K562 (cell line): ENCODE results near the gene ACO2. TPM values are rescaled to one million over a fixed set of nuclear protein-coding genes. Genes with fewer than 3 reads are reported as not detected.

Source experiments
- HNRNPUL1 ChIP-seq: fragments of 200-400 bp; formaldehyde crosslinking; IDR thresholded peaks from 2 replicates; pipeline ENCODE4 v1.6.1; 2017; ENCODE audit warnings: low read length
- ILF3 ChIP-seq: fragments of 450-650 bp; IDR thresholded peaks from 2 replicates; pipeline ENCODE4 v1.6.1; 2018; ENCODE audit warnings: antibody characterized with exemption, mild to moderate bottlenecking, moderate library complexity, borderline replicate concordance
- MEIS2 ChIP-seq: fragments of 450-650 bp; IDR thresholded peaks from 2 replicates; pipeline ENCODE4 v1.6.1; 2014; ENCODE audit warnings: mild to moderate bottlenecking; ENCODE audit not compliant: partially characterized antibody
- NCOA1 ChIP-seq: fragments of 450-650 bp; IDR thresholded peaks from 2 replicates; pipeline ENCODE4 v1.6.1; 2016; ENCODE audit warnings: low read depth
- POLR2AphosphoS2 ChIP-seq: IDR thresholded peaks from 2 replicates; pipeline ENCODE4 v1.6.1; 2012; ENCODE audit warnings: low read length, improper control_type of control experiment
- PRMT5 ChIP-seq: sonication (generic); formaldehyde crosslinking; IDR thresholded peaks from 2 replicates; pipeline ENCODE4 v1.5.0; 2020; ENCODE audit warnings: missing genetic modification reagents
- RAD21 ChIP-seq, 2 experiments: fragments of 250-450 bp in 1 of 2; fragments of 450-650 bp in 1 of 2; sonication (Bioruptor Pico) in 1 of 2; formaldehyde crosslinking in 1 of 2; IDR thresholded peaks in 1 of 2; conservative IDR thresholded peaks in 1 of 2; 2 replicates each; pipeline versions ENCODE4 v1.4.0 to v1.8.0; 2020 to 2022; ENCODE audit warnings: mild to moderate bottlenecking in 2 of 2, moderate library complexity in 1 of 2
- STAG1 ChIP-seq: sonication (generic); formaldehyde crosslinking; IDR thresholded peaks from 2 replicates; pipeline ENCODE4 v1.5.0; 2020; ENCODE audit warnings: missing genetic modification reagents, borderline replicate concordance
- ZBTB11 ChIP-seq, 3 experiments: fragments of 200-800 bp in 1 of 3; fragments of 250-450 bp in 1 of 3; fragments of 450-650 bp in 1 of 3; sonication (Bioruptor Pico) in 1 of 3; sonication (Bioruptor generic) in 1 of 3; formaldehyde crosslinking in 1 of 3; IDR thresholded peaks; 2 replicates each; pipeline versions ENCODE4 v1.6.1 to v1.8.0; 2016 to 2022; ENCODE audit warnings: mild to moderate bottlenecking in 2 of 3, missing genetic modification characterization in 2 of 3, missing compliant biosample characterization in 1 of 3, moderate library complexity in 1 of 3
- ZBTB33 ChIP-seq: sonication (generic); formaldehyde crosslinking; IDR thresholded peaks from 2 replicates; pipeline ENCODE4 v1.8.1; 2023; ENCODE audit warnings: mild to moderate bottlenecking, missing genetic modification reagents
- ZBTB7A ChIP-seq: IDR thresholded peaks from 2 replicates; pipeline ENCODE4 v1.6.1; 2011; ENCODE audit warnings: low read depth, mild to moderate bottlenecking, low read length, moderate library complexity, borderline replicate concordance; ENCODE audit not compliant: control insufficient read depth
- ZNF3 ChIP-seq: fragments of 250-450 bp; sonication (Bioruptor Pico); IDR thresholded peaks from 2 replicates; pipeline ENCODE4 v1.5.0; 2021; ENCODE audit warnings: mild to moderate bottlenecking, moderate library complexity
- ZNF512 ChIP-seq: IDR thresholded peaks from 2 replicates; pipeline ENCODE4 v1.6.1; 2016; ENCODE audit warnings: missing genetic modification characterization, missing compliant biosample characterization
- ZNF717 ChIP-seq: fragments of 250-450 bp; sonication (Bioruptor Pico); IDR thresholded peaks from 2 replicates; pipeline ENCODE4 v1.5.0; 2021
- polyA plus RNA-seq, 8 experiments: library from polyadenylated mRNA; depleted of rRNA in 4 of 8; stranded (reverse) in 5 of 8; unstranded in 3 of 8; fragments of >200 nt; fragmentation: Nextera tagmentation in 2 of 8; fragmentation: Illumina TruSeq in 1 of 8; extraction: Ambion mirVana in 2 of 8; extraction: Trizol in 1 of 8; gene quantifications; 2 replicates each; pipeline versions ENCODE4 v1.2.1 to v1.2.3, GENCODE V29; 2011 to 2014; ENCODE audit warnings: inconsistent platforms in 1 of 8, missing spikeins in 1 of 8
- total RNA-seq, 7 experiments: library from RNA; depleted of rRNA in 6 of 7; stranded (reverse); fragments of >200 nt in 6 of 7; fragmentation: Illumina TruSeq in 2 of 7; extraction: Trizol in 2 of 7; gene quantifications; 2 replicates each; pipeline versions ENCODE4 v1.2.1 to v1.2.3, GENCODE V29; 2011 to 2021; ENCODE audit warnings: low replicate concordance in 1 of 7
- TF ChIP-seq, protein P1 (sequence below), 3 experiments: IDR thresholded peaks in 2 of 3; conservative IDR thresholded peaks in 1 of 3; 2 replicates each; pipeline ENCODE4 v1.5.1; 2011 to 2012; ENCODE audit warnings: low read length in 3 of 3, mild to moderate bottlenecking in 3 of 3, control low read depth in 2 of 3, improper control_type of control experiment in 1 of 3, inconsistent platforms in 1 of 3, low read depth in 1 of 3, mixed read lengths in 1 of 3, moderate library complexity in 1 of 3; ENCODE audit not compliant: insufficient read depth in 2 of 3

The ACO2 gene
- total and polyA plus RNA-seq, 9 of the 15 experiments (the other 6 are each of a cell fraction or from before 2014, with no cell fraction given), result 16.2 to 119 (median 43.2) TPM

- TF ChIP-seq, protein P1, sequence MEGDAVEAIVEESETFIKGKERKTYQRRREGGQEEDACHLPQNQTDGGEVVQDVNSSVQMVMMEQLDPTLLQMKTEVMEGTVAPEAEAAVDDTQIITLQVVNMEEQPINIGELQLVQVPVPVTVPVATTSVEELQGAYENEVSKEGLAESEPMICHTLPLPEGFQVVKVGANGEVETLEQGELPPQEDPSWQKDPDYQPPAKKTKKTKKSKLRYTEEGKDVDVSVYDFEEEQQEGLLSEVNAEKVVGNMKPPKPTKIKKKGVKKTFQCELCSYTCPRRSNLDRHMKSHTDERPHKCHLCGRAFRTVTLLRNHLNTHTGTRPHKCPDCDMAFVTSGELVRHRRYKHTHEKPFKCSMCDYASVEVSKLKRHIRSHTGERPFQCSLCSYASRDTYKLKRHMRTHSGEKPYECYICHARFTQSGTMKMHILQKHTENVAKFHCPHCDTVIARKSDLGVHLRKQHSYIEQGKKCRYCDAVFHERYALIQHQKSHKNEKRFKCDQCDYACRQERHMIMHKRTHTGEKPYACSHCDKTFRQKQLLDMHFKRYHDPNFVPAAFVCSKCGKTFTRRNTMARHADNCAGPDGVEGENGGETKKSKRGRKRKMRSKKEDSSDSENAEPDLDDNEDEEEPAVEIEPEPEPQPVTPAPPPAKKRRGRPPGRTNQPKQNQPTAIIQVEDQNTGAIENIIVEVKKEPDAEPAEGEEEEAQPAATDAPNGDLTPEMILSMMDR (IDR thresholded peaks at IDR 0.05 in 2 of 3, conservative IDR thresholded peaks at IDR 0.05 in 1 of 3; ENCODE audit: insufficient read depth in 2 of 3, low read depth in 1 of 3, low read length in 3 of 3), result peak; percentile 81 to 92 (median 85)
- TF ChIP-seq PRMT5 (CRISPR knock-in tag) (no peak), STAG1 (peak; percentile 40; the same call in 1 of the 2 replicates), ZNF3 (CRISPR knock-in tag) (no peak), MEIS2 (no peak), HNRNPUL1 (no peak), NCOA1 (no peak), RAD21 (CRISPR knock-in tag; conservative IDR thresholded peaks at IDR 0.05 in 1 of 2, IDR thresholded peaks at IDR 0.05 in 1 of 2) (peak; percentile 61 to 70), ZBTB33 (CRISPR knock-in tag) (no peak), ZBTB7A (no peak), ZNF717 (CRISPR knock-in tag) (no peak), POLR2AphosphoS2 (peak; percentile 75; the same call in 1 of the 2 replicates), ILF3 (no peak), ZBTB11 (CRISPR knock-in tag; IDR thresholded peaks at IDR 0.05) (no peak), ZNF512 (tag) (no peak)
Observed at GRCh38 chr22:41526830-41527799, 58.2 kb downstream of the ACO2 start (continued).
